Heart right ventricle (tissue), 16 donors: ENCODE results near the gene PLEKHN1. TPM values are rescaled to one million over a fixed set of nuclear protein-coding genes. Genes with fewer than 3 reads are reported as not detected.

Experiments
- ATAC-seq, 8 donors: fragments of 200-7000 bp; cut with Tn5 transposase; one replicate each; pipeline ENCODE4 v1.9.1; 2020; ENCODE audit warnings: mild to moderate bottlenecking in 8 of 8, moderate library complexity in 8 of 8, moderate number of reproducible peaks in 1 of 8
- DNase-seq, 2 donors: peaks; one replicate each; pipeline ENCODE4 v3.0.0-alpha.2; 2020
- H3K27ac ChIP-seq, 10 donors: fragments of 200-600 bp; sonication (generic) in 2 of 10; one replicate each; pipeline versions ENCODE4 v1.5.0 to v1.8.0; 2020 to 2022; ENCODE audit warnings: mild to moderate bottlenecking in 3 of 10
- H3K27me3 ChIP-seq, 7 donors: fragments of 200-600 bp; one replicate each; pipeline ENCODE4 v1.8.0; 2021 to 2022; ENCODE audit warnings: mild to moderate bottlenecking in 2 of 7
- H3K36me3 ChIP-seq, 9 donors: fragments of 200-600 bp; sonication (generic) in 1 of 9; one replicate each; pipeline versions ENCODE4 v1.5.0 to v1.8.0; 2020 to 2022; ENCODE audit warnings: mild to moderate bottlenecking in 2 of 9
- H3K4me1 ChIP-seq, 9 donors: fragments of 200-600 bp; sonication (generic) in 1 of 9; one replicate each; pipeline versions ENCODE4 v1.5.0 to v1.8.0; 2020 to 2022; ENCODE audit warnings: mild to moderate bottlenecking in 4 of 9
- H3K4me3 ChIP-seq, 10 donors: fragments of 200-600 bp; sonication (generic) in 2 of 10; one replicate each; pipeline versions ENCODE4 v1.5.0 to v1.8.0; 2020 to 2022; ENCODE audit warnings: mild to moderate bottlenecking in 7 of 10, moderate library complexity in 2 of 10
- H3K9me3 ChIP-seq, 11 donors: fragments of 200-600 bp in 10 of 11; sonication (generic) in 2 of 11; one replicate each; pipeline versions ENCODE4 v1.5.0 to v1.8.0; 2013 to 2022; ENCODE audit warnings: mild to moderate bottlenecking in 2 of 11, control low read depth in 1 of 11, moderate library complexity in 1 of 11
- WGBS, 2 donors: extraction: QIAGEN DNeasy Blood & Tissue Kit; methylation state at CpG; one replicate each; pipeline ENCODE4 v1.1.7; 2013; ENCODE audit warnings: inconsistent platforms in 1 of 2; 5-methylcytosine and 5-hydroxymethylcytosine counted together
- intact Hi-C, 10 donors: fragments of 100-400 bp; cut with DNase I; formaldehyde crosslinking; loops; one replicate each; pipeline versions ENCODE4 v1.11.1 to v1.14.2; 2022
- polyA plus RNA-seq, 2 donors: library from polyadenylated mRNA; stranded (reverse); fragments of 200-250 nt; gene quantifications; one replicate each; pipeline ENCODE4 v1.2.3, GENCODE V29; 2013
- total RNA-seq, 10 donors: library from RNA; stranded (reverse); fragmentation: NEBNext Ultra II Directional in 3 of 10; extraction: Animal tissue kit (Norgen Biotek cat#: 25700) in 3 of 10; gene quantifications; one replicate each; pipeline versions ENCODE4 v1.2.1 to v1.2.4, GENCODE V29; 2021 to 2023
- TF ChIP-seq, protein P1 (sequence below), 9 donors: fragments of 200-600 bp; sonication (generic) in 2 of 9; IDR thresholded peaks; one replicate each; pipeline versions ENCODE4 v1.5.0 to v1.8.0; 2021 to 2022; ENCODE audit warnings: antibody characterized with exemption in 9 of 9, mild to moderate bottlenecking in 5 of 9, moderate library complexity in 1 of 9
- donor health status: Arrhythmogenic right ventricular cardiomyopathy.
- donor health status: ischemic (EF 13 %, LVEDD 7.1; RV severe dilation, severe dysfunction).
- donor health status: healthy with polysubstance abuse.
- donor health status: DM: no; HTN: yes; CAD: no.
- donor health status: DM: no; HTN: no; CAD: no.
- donor health status: ischemic (EF 25% LVEDD 6.9; RV normal size, moderate dysfunction).
- donor health status: ischemic (EF 25% LVEDD 5.7; RV mildly dilated, moderate dysfunction).
- donor health status: healthy.
- donor health status: DM: yes; HTN: yes; CAD: no.
- donor health status: Ischemic cardiomyopathy.
- donor health status: ischemic (EF 35%, LVEDD 5.7; RV mildly dilated, moderate dysfunction).
- donor health status: nonischemic (EF 11% LVEDD 7.7; RV severe dilation, severe dysfunction).
- donor health status: DM: yes; HTN: yes; CAD: no.
- donor health status: PGD.
- donor health status: ischemic (EF 29% LVEDD 5.4; RV normal size, mild dysfunction).
- donor health status: nonischemic (EF 23%, LVEDD 6.1; RV moderate dilation, normal function).

PLEKHN1 gene
- total and polyA plus RNA-seq, 12 donors: 0.13 to 0.37 (median 0.29) TPM; not detected in 8

DNA sequence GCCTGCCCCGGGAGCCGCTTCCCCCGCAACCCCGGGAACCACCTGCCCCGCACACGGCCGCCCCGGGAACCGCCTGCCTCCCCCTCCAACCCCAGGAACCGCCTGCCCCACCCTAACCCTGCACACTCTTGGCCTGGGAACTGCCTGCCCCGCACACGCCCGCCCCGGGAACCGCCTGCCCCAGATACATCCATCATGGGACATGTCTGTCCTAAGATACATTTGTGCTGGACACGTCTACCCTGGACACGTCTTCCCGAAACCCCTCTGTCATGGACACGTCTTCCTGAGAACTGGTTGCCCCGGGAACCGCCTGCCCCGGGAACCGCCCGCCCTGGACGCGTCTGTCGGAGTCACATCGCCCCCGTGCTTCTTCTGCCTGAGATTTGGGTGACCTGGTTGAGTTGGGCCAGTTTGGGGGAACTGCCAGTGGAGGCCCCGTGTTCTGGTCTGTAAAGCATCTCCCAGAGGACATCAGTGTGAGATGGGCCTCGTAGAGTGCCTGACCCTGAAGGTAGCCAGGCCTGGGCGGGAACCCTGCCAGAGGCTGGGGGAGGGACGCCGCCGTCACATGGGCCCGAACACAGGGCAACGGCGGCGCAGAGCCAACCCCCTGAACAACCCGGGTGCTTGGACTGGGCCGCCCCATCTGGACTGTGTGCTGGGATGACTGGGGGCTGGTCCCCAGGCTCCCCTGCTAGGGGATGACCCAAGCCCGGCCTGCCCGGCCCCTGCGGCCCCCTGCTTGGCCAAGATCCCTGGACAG lies 12.0 kb downstream of the PLEKHN1 start:
- intact Hi-C loops: no loop called here
- 77 to 84% methylated on average over 40 to 44 of the region's 44 CpGs for WGBS, 2 donors
- H3K4me3 ChIP-seq: peak overlapping the region in 9 of 10 donors; percentile 39 to 60 (median 58)
- no peaks in the 10 kb centered on the region for H3K9me3 ChIP-seq
- TF ChIP-seq, protein P1, sequence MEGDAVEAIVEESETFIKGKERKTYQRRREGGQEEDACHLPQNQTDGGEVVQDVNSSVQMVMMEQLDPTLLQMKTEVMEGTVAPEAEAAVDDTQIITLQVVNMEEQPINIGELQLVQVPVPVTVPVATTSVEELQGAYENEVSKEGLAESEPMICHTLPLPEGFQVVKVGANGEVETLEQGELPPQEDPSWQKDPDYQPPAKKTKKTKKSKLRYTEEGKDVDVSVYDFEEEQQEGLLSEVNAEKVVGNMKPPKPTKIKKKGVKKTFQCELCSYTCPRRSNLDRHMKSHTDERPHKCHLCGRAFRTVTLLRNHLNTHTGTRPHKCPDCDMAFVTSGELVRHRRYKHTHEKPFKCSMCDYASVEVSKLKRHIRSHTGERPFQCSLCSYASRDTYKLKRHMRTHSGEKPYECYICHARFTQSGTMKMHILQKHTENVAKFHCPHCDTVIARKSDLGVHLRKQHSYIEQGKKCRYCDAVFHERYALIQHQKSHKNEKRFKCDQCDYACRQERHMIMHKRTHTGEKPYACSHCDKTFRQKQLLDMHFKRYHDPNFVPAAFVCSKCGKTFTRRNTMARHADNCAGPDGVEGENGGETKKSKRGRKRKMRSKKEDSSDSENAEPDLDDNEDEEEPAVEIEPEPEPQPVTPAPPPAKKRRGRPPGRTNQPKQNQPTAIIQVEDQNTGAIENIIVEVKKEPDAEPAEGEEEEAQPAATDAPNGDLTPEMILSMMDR (IDR thresholded peaks at IDR 0.05): no peak
- H3K4me1 ChIP-seq: peaks cover 0 to 64% (median 7%) of the 10 kb centered on the region in 9 donors
- H3K27me3 ChIP-seq: peaks cover 0 to 44% (median 32%) of the 10 kb centered on the region in 7 donors
- peak; percentile 64 to 66 for DNase-seq
- H3K36me3 ChIP-seq: peaks cover 0 to 4% (median 0%) of the 10 kb centered on the region in 9 donors
- peak; percentile 2 to 28 (median 11) for ATAC-seq
- peak overlapping the region in 9 of 10 donors; percentile 0 to 97 (median 53) for H3K27ac ChIP-seq

DNA sequence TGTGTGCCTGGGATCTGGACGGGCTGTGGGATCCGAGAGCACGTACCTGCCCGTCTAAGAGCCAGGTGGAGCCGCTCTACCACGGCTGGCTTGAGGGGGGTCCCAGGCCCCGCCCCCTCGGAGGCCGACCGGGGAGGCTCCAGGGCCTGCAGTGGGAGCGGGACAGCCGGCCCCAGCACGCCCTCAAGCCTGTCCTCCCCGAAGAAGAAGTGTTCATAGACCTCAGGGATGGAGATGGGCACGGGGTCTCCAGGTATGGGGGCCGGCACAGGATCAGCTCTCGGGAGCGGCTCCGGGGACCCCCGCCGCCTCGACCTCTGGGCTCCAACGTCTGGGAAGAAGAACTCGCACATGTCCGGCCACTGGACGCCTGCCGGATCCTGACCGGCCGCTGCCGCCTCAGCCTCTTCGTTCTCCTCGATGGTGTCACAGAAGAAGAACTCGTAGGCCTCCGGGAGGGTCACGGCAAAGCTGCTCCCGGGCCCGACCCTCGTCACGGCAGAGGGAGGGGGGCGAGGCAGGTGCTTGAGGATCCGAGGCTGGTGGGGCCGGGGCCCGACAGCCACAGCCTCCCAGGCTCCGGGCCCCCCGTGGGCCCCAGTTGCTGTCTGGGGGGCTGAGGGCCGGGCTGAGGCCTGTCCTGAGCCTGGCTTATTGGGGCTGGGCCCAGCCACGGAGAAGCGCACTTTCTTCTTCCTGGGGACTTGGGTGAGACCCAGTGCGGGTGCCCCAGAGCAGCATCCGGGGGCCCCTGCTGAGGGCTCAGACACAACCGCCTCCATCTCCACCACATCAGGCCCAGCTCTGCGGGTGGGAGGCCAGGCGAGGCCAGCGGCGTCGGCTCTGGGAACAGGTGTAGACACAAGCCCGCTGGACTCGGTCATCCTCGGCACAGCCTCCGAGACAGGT lies 12.8 kb downstream of the PLEKHN1 start:
- H3K4me3 ChIP-seq: peak overlapping the region; percentile 19 to 60 (median 57)
- peak overlapping the region in 9 of 10 donors; percentile 0 to 97 (median 87) for H3K27ac ChIP-seq
- intact Hi-C loops: no loop called here
- WGBS, 2 donors: 72 to 88% methylated on average over 60 of the region's 60 CpGs
- H3K4me1 ChIP-seq: peaks cover 0 to 61% (median 8%) of the 10 kb centered on the region in 9 donors
- peak in 1 of 2 donors; percentile 18 for DNase-seq
- no peaks in the 10 kb centered on the region for H3K9me3 ChIP-seq
- H3K27me3 ChIP-seq: peaks cover 0 to 41% (median 24%) of the 10 kb centered on the region in 7 donors
- ATAC-seq: no peak
- TF ChIP-seq, protein P1 (IDR thresholded peaks at IDR 0.05): no peak
- peaks cover 0 to 4% (median 0%) of the 10 kb centered on the region in 9 donors for H3K36me3 ChIP-seq

DNA sequence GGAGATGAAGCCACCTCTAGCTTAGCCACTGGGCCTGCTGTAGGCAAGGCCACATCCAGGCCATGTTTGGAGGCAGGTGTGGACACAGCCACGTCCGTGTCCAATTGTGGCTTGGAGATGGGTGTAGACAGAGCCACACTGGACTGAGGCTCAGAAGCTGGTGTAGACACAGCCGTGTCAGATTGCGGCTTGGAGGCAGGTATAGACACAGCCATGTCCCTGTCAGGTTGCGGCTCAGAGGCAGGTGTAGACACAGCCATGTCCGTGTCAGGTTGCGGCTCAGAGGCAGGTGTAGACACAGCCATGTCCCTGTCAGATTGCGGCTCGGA lies 13.4 kb downstream of the PLEKHN1 start:
- intact Hi-C loops: loop anchor here in 4 of 10 donors (5.0 kb wide), 2 partner anchors 83 to 88 kb away; no protein-coding TSS in a partner anchor
- 76 to 93% methylated on average over 9 of the region's 9 CpGs for WGBS, 2 donors

More for the DNA sequence above, 13.4 kb downstream of the PLEKHN1 start:
- DNase-seq (no peak), ATAC-seq (no peak)
- Histone ChIP-seq H3K4me3 (peak overlapping the region; percentile 19 to 60 (median 57)), H3K36me3 (peaks cover 0 to 4% (median 0%) of the 10 kb centered on the region in 9 donors), H3K27me3 (peaks cover 0 to 35% (median 17%) of the 10 kb centered on the region in 7 donors), H3K27ac (peak overlapping the region in 8 of 10 donors; percentile 26 to 97 (median 91)), H3K9me3 (no peaks in the 10 kb centered on the region), H3K4me1 (peaks cover 0 to 60% (median 11%) of the 10 kb centered on the region in 9 donors)
- TF ChIP-seq, protein P1 (IDR thresholded peaks at IDR 0.05): no peak
